SHP77 treated with DMSO at 0.1 percent for 48 hours (cell line): ENCODE results near the gene SUPT6H.
"Not testable (repeated sequence)": the region's sequence is repeated elsewhere in the genome, so short reads cannot be mapped to it uniquely, and the experiment has no call there.

Source experiments
- DNase-seq: peaks from one replicate; lab custom pipeline; 2025; lab: John Stamatoyannopoulos, UW

The SUPT6H gene

GRCh38 chr17:28648698-28649097 is 13.3 kb upstream of the SUPT6H start:
- DNase-seq = no peak

DNA sequence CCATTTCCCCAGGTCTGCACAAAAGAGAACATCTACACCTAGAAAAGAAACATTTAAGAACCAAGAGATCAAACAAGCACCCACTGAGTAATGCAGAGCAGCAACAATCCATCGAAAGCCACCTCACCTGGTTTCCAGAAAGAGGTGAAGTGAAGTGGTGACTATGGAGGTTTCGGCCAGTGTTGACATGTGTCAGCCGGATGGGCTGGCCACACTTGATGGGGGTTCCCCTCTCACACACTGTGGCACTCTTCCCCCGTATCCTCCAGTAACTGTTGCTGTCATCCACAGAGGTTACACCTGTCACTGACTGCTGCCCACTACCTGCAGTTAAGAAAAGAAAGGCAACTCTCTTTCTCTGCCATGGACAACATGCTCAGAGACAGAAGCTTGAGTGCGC is 6.8 kb upstream of the SUPT6H start:
- no peak for DNase-seq

- DNase-seq = no peak
Measured at GRCh38 chr17:28657756-28658155, 4.2 kb upstream of the SUPT6H start.

DNA sequence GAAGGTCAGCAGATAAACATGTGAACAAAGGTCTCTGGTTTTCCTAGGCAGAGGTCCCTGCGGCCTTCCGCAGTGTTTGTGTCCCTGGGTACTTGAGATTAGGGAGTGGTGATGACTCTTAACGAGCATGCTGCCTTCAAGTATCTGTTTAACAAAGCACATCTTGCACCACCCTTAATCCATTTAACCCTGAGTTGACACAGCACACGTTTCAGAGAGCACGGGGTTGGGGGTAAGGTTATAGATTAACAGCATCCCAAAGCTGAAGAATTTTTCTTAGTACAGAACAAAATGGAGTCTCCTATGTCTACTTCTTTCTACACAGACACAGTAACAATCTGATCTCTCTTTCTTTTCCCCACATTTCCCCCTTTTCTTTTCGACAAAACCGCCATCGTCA is 3.7 kb upstream of the SUPT6H start:
- DNase-seq = not testable (repeated sequence)

DNA sequence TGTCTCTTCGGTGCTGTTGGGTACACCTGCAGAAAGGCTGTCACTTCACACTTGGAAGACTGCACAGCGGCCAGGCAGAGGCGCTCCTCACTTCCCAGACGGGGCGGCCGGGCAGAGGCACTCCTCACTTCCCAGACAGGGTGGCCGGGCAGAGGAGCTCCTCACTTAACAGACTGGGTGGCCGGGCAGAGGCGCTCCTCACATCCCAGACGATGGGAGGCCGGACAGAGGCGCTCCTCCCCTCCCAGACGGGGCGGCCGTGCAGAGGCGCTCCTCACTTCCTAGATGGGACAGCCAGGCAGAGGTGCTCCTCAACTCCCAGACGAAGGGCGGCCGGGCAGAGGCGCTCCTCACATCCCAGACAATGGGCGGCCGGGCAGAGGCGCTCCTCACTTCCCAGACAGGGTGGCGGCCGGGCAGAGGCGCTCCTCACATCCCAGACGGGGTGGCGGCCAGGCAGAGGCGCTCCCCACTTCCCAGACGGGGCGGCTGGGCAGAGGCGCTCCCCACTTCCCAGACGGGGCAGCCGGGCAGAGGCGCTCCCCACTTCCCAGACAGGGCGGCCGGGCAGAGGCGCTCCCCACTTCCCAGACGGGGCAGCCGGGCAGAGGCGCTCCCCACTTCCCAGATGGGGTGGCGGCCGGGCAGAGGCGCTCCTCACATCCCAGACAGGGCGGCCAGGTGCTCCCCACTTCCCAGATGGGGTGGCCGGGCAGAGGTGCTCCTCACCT is 3.1 kb upstream of the SUPT6H start:
- DNase-seq = not testable (repeated sequence)

- not testable (repeated sequence) for DNase-seq
Measured at GRCh38 chr17:28659497-28659881, 2.5 kb upstream of the SUPT6H start.

DNA sequence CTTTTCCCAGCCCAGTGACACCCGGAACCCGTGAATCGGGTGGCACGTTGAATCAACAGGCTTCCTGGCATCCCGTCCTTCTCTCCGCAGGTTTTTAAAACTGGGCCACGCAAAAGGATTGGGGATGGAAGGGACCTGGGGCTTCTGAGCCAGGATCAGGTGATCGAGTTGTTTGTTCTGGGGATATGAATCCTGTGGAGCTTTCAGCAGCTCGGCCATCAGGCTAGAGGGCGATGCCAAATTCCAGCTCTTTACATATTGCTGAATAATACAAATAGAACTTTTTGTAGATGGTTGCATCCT is 473 bp downstream of the SUPT6H start:
- DNase-seq = no peak

DNA sequence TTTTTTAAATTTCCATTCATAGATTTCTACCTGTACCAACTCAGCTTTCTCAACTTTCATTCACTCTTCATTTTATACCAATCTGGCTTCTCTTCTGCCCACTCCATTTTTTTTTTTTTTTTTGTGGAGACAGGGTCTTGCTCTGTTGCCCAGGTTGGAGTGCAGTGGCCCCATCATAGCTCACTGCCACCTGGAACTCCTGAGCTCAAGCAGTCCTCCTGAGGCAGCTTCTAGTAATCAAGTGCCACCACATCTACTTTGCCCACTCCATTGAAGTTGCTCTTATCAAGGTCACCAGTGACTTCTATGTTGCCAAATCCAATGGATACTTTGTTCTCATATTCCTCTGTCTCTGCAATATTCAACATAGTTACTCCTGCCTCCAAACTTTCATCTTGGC is 1.7 kb downstream of the SUPT6H start:
- no peak for DNase-seq

DNA sequence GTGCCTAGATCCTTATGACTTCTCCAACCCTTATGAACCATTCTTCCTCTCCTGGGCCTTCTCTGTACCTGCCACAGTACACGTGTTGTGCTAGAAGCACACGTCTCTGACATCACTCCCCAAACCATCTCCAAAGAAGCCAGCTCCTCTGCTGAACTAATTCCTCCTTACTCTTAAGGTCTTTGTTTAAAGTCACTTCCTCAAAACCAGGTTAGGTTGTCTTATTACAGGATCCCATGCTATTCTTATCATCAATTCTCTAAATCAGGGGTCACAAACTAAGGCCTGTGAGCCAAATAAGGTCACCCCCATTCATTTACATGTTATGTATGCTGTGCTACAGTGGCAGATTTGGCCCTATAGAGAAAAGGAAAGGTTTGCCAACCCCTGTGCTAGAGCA is 4.0 kb downstream of the SUPT6H start:
- DNase-seq = no peak

GRCh38 chr17:28667870-28668269 is 5.9 kb downstream of the SUPT6H start:
- no peak for DNase-seq

DNA sequence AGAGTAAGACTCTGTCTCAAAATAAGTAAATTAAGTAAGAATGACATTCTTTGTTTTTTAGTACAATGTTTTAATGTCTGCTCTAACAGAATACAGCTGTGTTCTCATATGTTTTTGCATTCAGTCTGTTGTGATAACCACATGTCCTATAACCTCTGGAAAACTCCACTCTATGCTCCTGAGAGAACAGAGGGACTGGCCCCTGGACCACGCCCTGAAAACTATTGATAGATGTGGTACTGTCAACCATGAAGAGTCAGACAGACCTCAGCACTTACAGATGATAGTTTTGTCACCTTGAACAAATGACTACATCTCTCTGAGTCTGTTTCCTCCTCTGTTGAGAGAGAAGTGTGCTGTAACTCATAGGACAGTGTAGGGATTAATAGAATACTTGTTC is 7.9 kb downstream of the SUPT6H start:
- no peak for DNase-seq

GRCh38 chr17:28675490-28675889 is 13.5 kb downstream of the SUPT6H start:
- no peak for DNase-seq

GRCh38 chr17:28675980-28676379 is 14.0 kb downstream of the SUPT6H start:
- no peak for DNase-seq

- DNase-seq = no peak
Measured at GRCh38 chr17:28682655-28683054, 20.6 kb downstream of the SUPT6H start.

DNA sequence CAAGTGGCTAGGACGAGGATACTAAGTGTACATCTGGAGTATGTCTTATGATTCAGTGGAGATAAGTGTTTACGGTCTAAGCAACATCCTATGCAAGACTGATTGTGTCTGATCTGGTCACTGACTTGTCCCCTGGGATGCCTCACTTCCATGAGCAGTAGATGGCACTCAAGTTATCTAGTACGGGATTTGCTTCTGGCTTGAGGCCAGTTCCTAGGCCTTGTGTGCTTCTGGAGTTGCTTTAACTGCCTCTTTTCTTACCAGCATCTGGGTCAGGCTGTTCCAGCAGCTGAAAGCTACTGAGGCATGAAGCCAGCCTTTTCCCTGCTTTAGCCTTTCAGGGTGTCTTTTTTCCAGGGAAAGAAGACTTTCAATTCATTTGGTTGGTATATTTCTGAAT is 23.0 kb downstream of the SUPT6H start:
- no peak for DNase-seq

DNA sequence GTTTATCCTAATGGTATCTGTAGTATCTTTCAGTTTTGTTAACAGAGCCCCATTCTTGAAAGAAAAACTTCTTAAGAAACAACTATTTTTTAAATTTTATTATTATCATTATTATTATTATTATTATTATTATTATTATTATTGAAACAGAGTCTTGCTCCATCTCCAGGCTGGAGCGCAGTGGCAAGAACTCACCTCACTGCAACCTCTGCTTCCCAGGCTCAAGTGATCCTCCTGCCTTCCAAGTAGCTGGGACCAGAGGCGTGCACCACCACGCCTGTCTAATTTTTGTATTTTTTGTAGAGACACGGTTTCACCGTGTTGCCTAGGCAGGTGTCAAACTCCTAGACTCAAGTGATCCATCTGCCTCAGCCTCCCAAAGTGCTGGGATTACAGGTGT is 23.4 kb downstream of the SUPT6H start:
- no peak for DNase-seq

DNA sequence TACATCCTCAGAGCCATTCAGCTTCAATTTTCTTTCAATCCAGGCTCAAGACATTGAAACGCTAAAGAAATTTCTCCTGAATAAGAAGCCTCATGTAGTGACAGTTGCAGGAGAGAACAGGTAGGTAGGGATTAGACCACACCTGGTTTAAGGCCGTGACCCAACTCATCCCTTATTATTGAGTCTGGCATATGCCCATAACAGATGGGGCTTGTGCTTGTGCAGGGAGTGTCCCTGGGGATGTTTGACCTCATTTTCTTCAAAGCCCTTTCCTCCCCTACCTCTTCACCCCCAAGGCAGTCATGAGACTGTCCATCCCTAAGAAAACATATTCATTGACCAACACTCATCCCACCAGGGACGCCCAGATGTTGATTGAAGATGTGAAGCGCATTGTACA is 24.3 kb downstream of the SUPT6H start:
- no peak for DNase-seq

DNA sequence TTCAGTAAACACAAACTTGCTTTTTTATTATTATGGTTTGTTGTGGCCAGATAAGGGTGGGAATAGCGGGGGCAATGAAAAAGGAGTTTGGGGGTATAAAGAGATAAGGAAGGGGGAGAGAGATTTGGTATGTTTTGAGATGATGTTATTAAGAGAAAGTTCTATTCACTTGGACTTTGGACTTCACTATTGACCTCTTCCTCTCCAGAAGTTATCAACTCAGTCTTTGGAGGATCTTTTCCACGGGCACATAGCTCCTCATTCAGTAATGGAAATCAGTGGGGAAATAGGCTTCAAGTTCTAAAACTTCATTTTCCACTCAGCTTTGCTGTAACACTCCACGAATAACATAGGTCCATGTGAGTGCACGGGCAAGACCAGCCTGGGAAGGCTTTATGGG is 26.5 kb downstream of the SUPT6H start:
- no peak for DNase-seq

DNA sequence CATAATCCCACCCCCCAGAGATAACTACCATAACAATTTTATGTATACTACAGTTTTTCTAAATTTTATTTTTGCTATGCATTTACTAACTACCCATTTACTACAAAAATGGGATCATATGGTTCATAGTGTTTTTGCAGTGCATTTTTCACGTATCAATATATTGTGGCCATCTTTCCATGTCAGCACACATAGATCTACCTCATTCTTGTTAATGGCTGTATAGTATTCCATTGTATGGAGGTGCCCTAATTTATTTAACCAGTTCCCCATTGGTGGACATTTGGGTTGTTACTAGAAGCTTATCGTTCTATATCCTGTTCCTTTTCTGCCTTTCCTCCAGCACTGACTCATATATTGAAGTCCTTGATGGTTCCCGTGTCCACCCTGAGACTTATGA is 27.0 kb downstream of the SUPT6H start:
- DNase-seq = no peak

GRCh38 chr17:28693869-28694268 is 31.9 kb downstream of the SUPT6H start:
- no peak for DNase-seq

DNA sequence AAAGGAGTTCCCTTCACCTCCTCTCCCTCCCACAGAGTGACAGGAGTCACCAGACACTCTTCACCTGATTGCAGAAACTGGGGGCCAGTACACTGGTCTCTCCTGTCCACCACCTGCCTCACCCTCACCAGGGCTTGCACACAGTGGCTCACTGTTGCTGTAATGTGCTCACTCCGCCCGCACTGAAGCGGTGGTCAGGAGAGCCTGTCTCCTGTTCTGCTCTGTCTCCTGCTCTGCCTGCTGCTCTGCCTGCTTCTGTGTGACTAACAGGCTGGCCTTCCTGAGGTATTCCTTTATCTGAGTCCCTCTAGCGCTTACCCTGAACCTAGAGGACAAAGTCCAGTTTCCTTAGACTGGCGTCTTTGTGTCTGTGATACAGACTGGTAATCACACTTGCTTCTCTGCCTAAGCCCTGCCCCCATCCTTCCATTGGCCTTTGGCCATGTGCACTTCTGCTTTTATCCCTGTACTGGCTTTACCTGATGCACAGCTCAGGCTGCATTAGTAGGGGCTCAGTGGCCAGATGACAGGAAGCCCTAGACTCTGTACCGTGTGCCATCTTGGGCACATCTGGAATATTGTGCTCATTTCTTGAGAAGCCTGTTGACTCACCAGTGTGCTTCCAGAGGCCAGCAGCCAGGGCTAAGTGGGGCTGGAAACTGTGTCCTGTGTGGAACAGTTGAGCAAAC is 36.4 kb downstream of the SUPT6H start:
- no peak for DNase-seq

GRCh38 chr17:28700278-28700677 is 38.3 kb downstream of the SUPT6H start:
- DNase-seq = no peak

GRCh38 chr17:28700830-28701492 is 39.0 kb downstream of the SUPT6H start:
- DNase-seq = peak; percentile 57
